Esophagus mucosa (tissue), 1 donor: ENCODE measurements around the gene KIF13A. TPM values are rescaled to one million over a fixed set of nuclear protein-coding genes. Genes with fewer than 3 reads are reported as not detected.
"Not testable (repeated sequence)": the region's sequence is repeated elsewhere in the genome, so short reads cannot be mapped to it uniquely, and the experiment has no call there.

Experiments
- ATAC-seq: fragments of 200-7000 bp; cut with Tn5 transposase; one replicate; pipeline ENCODE4 v1.9.1; 2020
- total RNA-seq: library from RNA; stranded (reverse); gene quantifications from one replicate; pipeline ENCODE4 v1.2.4, GENCODE V29; 2023
- donor health status: DM: yes; HTN: yes; CAD: no.

KIF13A gene
- total RNA-seq, 1 donor from 2014 or later: 16.5 TPM

GRCh38 chr6:17869010-17869752 lies 118.3 kb downstream of the KIF13A start:
- peak; percentile 81 for ATAC-seq

GRCh38 chr6:17867880-17868279 lies 119.6 kb downstream of the KIF13A start:
- no peak for ATAC-seq

- no peak for ATAC-seq
Measured at GRCh38 chr6:17866876-17867444, 120.5 kb downstream of the KIF13A start.

- ATAC-seq: peak; percentile 78
Measured at GRCh38 chr6:17865798-17866725, 121.4 kb downstream of the KIF13A start.

GRCh38 chr6:17865243-17865642 lies 122.2 kb downstream of the KIF13A start:
- peak; percentile 84 for ATAC-seq

GRCh38 chr6:17863901-17864754 lies 123.3 kb downstream of the KIF13A start:
- ATAC-seq: peak; percentile 67

GRCh38 chr6:17861361-17861760 lies 126.1 kb downstream of the KIF13A start:
- ATAC-seq: no peak

- no peak for ATAC-seq
Measured at GRCh38 chr6:17859846-17860245, 127.6 kb downstream of the KIF13A start.

GRCh38 chr6:17858584-17858983 lies 128.9 kb downstream of the KIF13A start:
- no peak for ATAC-seq

GRCh38 chr6:17857188-17857587 lies 130.2 kb downstream of the KIF13A start:
- ATAC-seq: not testable (repeated sequence)

- ATAC-seq: no peak
Measured at GRCh38 chr6:17856306-17856705, 131.1 kb downstream of the KIF13A start.

- no peak for ATAC-seq
Measured at GRCh38 chr6:17855381-17855780, 132.1 kb downstream of the KIF13A start.

GRCh38 chr6:17853533-17853932 lies 133.9 kb downstream of the KIF13A start:
- no peak for ATAC-seq

GRCh38 chr6:17851720-17852161 lies 135.7 kb downstream of the KIF13A start:
- no peak for ATAC-seq

GRCh38 chr6:17851001-17851719 lies 136.3 kb downstream of the KIF13A start:
- no peak for ATAC-seq

GRCh38 chr6:17850281-17850680 lies 137.2 kb downstream of the KIF13A start:
- ATAC-seq: no peak

- no peak for ATAC-seq
Measured at GRCh38 chr6:17847203-17847760, 140.2 kb downstream of the KIF13A start.

GRCh38 chr6:17846762-17847161 lies 140.7 kb downstream of the KIF13A start:
- ATAC-seq: no peak

GRCh38 chr6:17845598-17845997 lies 141.8 kb downstream of the KIF13A start:
- peak; percentile 28 for ATAC-seq

- not testable (repeated sequence) for ATAC-seq
Measured at GRCh38 chr6:17844967-17845366, 142.5 kb downstream of the KIF13A start.
